Lung (tissue), 12 donors: ENCODE measurements around the gene PPP6R3. TPM values are rescaled to one million over a fixed set of nuclear protein-coding genes. Genes with fewer than 3 reads are reported as not detected.

Source experiments
- ATAC-seq: fragments of 200-7000 bp; cut with Tn5 transposase; one replicate; pipeline ENCODE4 v1.9.1; 2020; ENCODE audit warnings: moderate number of reproducible peaks; ENCODE audit not compliant: insufficient read depth, low FRiP score
- DNase-seq, 3 donors: peaks; one replicate each; pipeline ENCODE4 v3.0.0-alpha.2; 2013 to 2017
- H3K27ac ChIP-seq, 2 donors: one replicate each; pipeline ENCODE4 v1.5.1; 2013; ENCODE audit warnings: mild to moderate bottlenecking in 2 of 2, moderate library complexity in 2 of 2, control low read depth in 1 of 2, inconsistent platforms in 1 of 2, low read depth in 1 of 2, low read length in 1 of 2
- H3K27me3 ChIP-seq, 3 donors: one replicate each; pipeline ENCODE4 v1.5.1; 2013; ENCODE audit warnings: low read length in 2 of 3; ENCODE audit not compliant: control insufficient read depth in 3 of 3, insufficient read depth in 3 of 3
- H3K36me3 ChIP-seq, 4 donors: one replicate each; pipeline ENCODE4 v1.5.1; 2013; ENCODE audit warnings: low read length in 4 of 4, mild to moderate bottlenecking in 1 of 4, moderate library complexity in 1 of 4; ENCODE audit not compliant: control insufficient read depth in 4 of 4, insufficient read depth in 4 of 4
- H3K4me1 ChIP-seq, 5 donors: one replicate each; pipeline ENCODE4 v1.5.1; 2013; ENCODE audit warnings: low read length in 5 of 5, mild to moderate bottlenecking in 2 of 5, moderate library complexity in 1 of 5; ENCODE audit not compliant: control insufficient read depth in 5 of 5, insufficient read depth in 5 of 5
- H3K4me3 ChIP-seq: one replicate; pipeline ENCODE4 v1.5.1; 2013; ENCODE audit warnings: mild to moderate bottlenecking, control low read depth, moderate library complexity
- H3K9ac ChIP-seq, 2 donors: one replicate each; pipeline ENCODE4 v1.5.1; 2013; ENCODE audit warnings: low read length in 2 of 2, control low read depth in 1 of 2; ENCODE audit not compliant: insufficient read depth in 1 of 2
- H3K9me3 ChIP-seq, 4 donors: one replicate each; pipeline ENCODE4 v1.5.1; 2013; ENCODE audit warnings: low read length in 3 of 4, mild to moderate bottlenecking in 1 of 4, moderate library complexity in 1 of 4; ENCODE audit not compliant: control insufficient read depth in 4 of 4, insufficient read depth in 3 of 4
- WGBS, 2 donors: extraction: QIAGEN DNeasy Blood & Tissue Kit; methylation state at CpG; one replicate each; pipeline ENCODE4 v1.1.7; 2013; 5-methylcytosine and 5-hydroxymethylcytosine counted together
- polyA plus RNA-seq, 2 donors: library from polyadenylated mRNA; stranded (reverse); fragments of 200-250 nt; gene quantifications; one replicate each; pipeline ENCODE4 v1.2.1, GENCODE V29; 2013
- total RNA-seq, 2 donors: library from RNA; depleted of rRNA in 1 of 2; stranded (reverse); fragments of >200 nt in 1 of 2; gene quantifications; one replicate each; pipeline ENCODE4 v1.2.1, GENCODE V29; 2014 to 2021
- TF ChIP-seq, protein P1 (sequence below): IDR thresholded peaks from 2 replicates; pipeline ENCODE4 v1.5.1; 2012; ENCODE audit warnings: mild to moderate bottlenecking; ENCODE audit errors: control extremely low read depth, extremely low read depth
- donor health status: control.
- donor health status: control.
- donor health status: Bipolar disorder and iron deficiency.
- donor health status: healthy.
- donor health status: DM: yes; HTN: yes; CAD: no.

The PPP6R3 gene
- total and polyA plus RNA-seq, 4 donors, result 28.5 to 217 (median 60.7) TPM

DNA sequence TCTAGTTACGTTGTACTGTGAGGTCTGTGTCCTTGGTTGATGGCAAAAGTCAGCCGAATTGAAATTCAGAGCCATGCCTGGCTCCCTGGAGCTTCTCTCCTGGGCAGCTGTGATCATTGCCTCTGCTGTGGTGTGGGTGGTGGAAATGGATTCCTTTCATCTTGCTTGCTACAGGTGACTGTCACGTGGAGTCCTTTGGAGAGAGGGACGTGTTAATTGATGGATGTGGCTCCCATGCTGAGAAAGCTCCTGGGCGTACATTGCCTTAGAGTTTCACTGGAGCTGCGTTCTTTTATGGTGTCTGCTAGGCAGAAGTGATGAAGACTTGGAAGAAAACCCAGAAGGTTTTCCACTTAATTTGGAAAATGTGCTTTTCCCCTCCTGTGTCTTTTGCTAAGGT lies 41.9 kb upstream of the PPP6R3 start:
- H3K36me3 ChIP-seq, result peaks cover 6 to 41% (median 19%) of the 10 kb centered on the region in 4 donors
- no peak overlapping the region for H3K9ac ChIP-seq
- no peak overlapping the region for H3K4me3 ChIP-seq
- WGBS, 2 donors, result 84% methylated on average over 6 of the region's 6 CpGs
- DNase-seq (no peak), ATAC-seq (no peak)
- no peaks in the 10 kb centered on the region for H3K27me3 ChIP-seq
- H3K4me1 ChIP-seq, result peaks cover 0 to 6% (median 0%) of the 10 kb centered on the region in 5 donors
- H3K9me3 ChIP-seq, result no peaks in the 10 kb centered on the region
- H3K27ac ChIP-seq, result no peak overlapping the region
- TF ChIP-seq, protein P1, sequence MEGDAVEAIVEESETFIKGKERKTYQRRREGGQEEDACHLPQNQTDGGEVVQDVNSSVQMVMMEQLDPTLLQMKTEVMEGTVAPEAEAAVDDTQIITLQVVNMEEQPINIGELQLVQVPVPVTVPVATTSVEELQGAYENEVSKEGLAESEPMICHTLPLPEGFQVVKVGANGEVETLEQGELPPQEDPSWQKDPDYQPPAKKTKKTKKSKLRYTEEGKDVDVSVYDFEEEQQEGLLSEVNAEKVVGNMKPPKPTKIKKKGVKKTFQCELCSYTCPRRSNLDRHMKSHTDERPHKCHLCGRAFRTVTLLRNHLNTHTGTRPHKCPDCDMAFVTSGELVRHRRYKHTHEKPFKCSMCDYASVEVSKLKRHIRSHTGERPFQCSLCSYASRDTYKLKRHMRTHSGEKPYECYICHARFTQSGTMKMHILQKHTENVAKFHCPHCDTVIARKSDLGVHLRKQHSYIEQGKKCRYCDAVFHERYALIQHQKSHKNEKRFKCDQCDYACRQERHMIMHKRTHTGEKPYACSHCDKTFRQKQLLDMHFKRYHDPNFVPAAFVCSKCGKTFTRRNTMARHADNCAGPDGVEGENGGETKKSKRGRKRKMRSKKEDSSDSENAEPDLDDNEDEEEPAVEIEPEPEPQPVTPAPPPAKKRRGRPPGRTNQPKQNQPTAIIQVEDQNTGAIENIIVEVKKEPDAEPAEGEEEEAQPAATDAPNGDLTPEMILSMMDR, result no peak

DNA sequence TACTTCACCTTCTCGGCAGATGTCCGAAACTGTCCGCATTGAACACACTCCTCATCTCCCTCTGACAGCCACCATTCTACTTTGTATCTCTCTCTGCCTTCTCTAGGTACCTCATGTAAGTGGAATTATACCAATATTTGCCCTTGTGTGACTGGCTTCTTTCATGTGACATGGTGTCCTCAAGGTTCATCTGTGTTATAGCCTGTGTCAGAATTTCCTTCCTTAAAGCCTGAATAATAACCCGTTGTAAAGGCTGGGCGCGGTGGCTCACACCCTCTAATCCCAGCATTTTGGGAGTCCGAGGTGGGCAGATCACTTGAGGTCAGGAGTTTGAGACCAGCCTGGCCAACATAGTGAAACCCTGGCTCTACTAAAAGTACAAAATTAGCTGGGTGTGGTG lies 40.4 kb upstream of the PPP6R3 start:
- Histone ChIP-seq H3K4me3 (no peak overlapping the region), H3K27ac (no peak overlapping the region), H3K9me3 (no peaks in the 10 kb centered on the region), H3K4me1 (peaks cover 0 to under 1% (median 0%) of the 10 kb centered on the region in 5 donors), H3K9ac (no peak overlapping the region), H3K36me3 (peaks cover 6 to 37% (median 14%) of the 10 kb centered on the region in 4 donors), H3K27me3 (no peaks in the 10 kb centered on the region)
- no peak for ATAC-seq
- TF ChIP-seq, protein P1, result no peak
- DNase-seq, result no peak
- WGBS, 2 donors, result 95 to 96% methylated on average over 7 of the region's 7 CpGs

DNA sequence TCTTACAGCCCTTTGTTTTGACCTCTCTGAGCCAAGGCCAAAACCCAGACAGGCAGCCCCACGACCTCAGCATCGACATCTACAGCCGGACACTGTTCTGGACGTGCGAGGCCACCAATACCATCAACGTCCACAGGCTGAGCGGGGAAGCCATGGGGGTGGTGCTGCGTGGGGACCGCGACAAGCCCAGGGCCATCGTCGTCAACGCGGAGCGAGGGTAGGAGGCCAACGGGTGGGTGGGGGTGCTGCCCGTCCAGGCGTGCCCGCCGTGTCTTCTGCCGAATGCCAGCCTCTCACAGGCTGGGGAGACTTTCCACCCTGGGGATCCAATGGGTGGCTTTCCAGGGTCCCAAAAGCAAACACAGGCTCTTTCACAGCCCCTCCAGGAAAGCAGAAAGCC lies 37.1 kb upstream of the PPP6R3 start:
- Histone ChIP-seq H3K4me3 (no peak overlapping the region), H3K27me3 (no peaks in the 10 kb centered on the region), H3K36me3 (peaks cover 0 to 48% (median 28%) of the 10 kb centered on the region in 4 donors), H3K9me3 (no peaks in the 10 kb centered on the region), H3K27ac (no peak overlapping the region), H3K9ac (no peak overlapping the region), H3K4me1 (no peaks in the 10 kb centered on the region)
- TF ChIP-seq, protein P1, result no peak
- DNase-seq (no peak), ATAC-seq (no peak)
- 97 to 98% methylated on average over 21 of the region's 21 CpGs for WGBS, 2 donors

DNA sequence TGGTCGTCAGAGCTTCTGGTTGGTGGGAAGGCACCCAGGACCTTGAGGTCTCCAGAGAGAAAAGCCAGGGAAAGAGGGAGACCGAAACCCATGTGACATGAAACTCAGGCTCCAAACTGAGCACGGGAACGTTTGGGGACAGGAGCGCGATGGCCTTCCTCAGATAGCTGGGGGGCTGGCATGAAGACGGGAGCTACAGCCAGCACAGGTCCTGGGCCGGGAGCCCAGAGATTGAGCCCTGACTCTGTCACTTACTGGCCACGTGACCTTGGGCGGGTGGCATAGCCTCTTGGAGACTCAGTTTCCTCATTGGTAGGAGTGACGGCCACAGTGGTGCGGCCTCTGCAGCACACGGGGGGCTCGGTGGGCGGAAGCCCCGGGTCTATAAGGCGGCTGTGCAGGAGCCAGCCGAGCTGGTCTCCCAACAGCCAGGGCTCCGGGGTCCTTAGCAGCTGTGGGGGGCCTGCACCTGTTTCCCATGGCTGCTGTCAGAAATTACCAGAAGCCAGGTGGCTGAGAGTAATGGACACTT lies 36.4 kb upstream of the PPP6R3 start:
- WGBS, 2 donors, result 93 to 96% methylated on average over 19 of the region's 19 CpGs
- no peak for DNase-seq

More for the DNA sequence above, 36.4 kb upstream of the PPP6R3 start:
- H3K27me3 ChIP-seq, result no peaks in the 10 kb centered on the region
- no peaks in the 10 kb centered on the region for H3K4me1 ChIP-seq
- TF ChIP-seq, protein P1, result no peak
- H3K9ac ChIP-seq, result no peak overlapping the region
- H3K9me3 ChIP-seq, result peaks cover 0 to 3% (median under 1%) of the 10 kb centered on the region in 4 donors
- H3K27ac ChIP-seq, result no peak overlapping the region
- no peak for ATAC-seq
- no peak overlapping the region for H3K4me3 ChIP-seq
- peaks cover 0 to 48% (median 32%) of the 10 kb centered on the region in 4 donors for H3K36me3 ChIP-seq
